PC-3 (cell line): ENCODE measurements around the gene TCN2.

Source experiments
- CTCF ChIP-seq: fragments of 300-600 bp; sonication (generic); conservative IDR thresholded peaks from 2 replicates; pipeline ENCODE4 v1.5.1; 2017; ENCODE audit warnings: antibody characterized with exemption, low read depth, mild to moderate bottlenecking, low read length
- EZH2 ChIP-seq: fragments of 300-600 bp; sonication (generic); IDR thresholded peaks from one replicate; pipeline ENCODE4 v1.6.1; 2017; ENCODE audit warnings: antibody characterized with exemption, mild to moderate bottlenecking, low read length; ENCODE audit not compliant: unreplicated experiment
- EZH2phosphoT487 ChIP-seq: fragments of 300-600 bp; sonication (generic); IDR thresholded peaks from 2 replicates; pipeline ENCODE4 v1.6.1; 2018; ENCODE audit warnings: mild to moderate bottlenecking, antibody characterized with exemption, low read length, borderline replicate concordance

- no peak for TF ChIP-seq CTCF
- TF ChIP-seq EZH2 = no peak
- no peak for TF ChIP-seq EZH2phosphoT487
Measured at GRCh38 chr22:30655532-30655931, 48.6 kb downstream of the TCN2 start.
